Activated naive CD4-positive, alpha-beta T cell treated with anti-CD3 and anti-CD28 coated beads, Interleukin-2, amount 50 U/mL, for 24 hours (primary cell): ENCODE results near the gene ATP6V0E1.
A peak's percentile ranks its signal among the peaks of the same experiment; 100 is the strongest.
"Not testable (repeated sequence)": the region's sequence is repeated elsewhere in the genome, so short reads cannot be mapped to it uniquely, and the experiment has no call there.

ENCODE experiments used
- H3K27ac Mint-ChIP-seq: one replicate; pipeline ENCODE4 v1.8.0; 2021; ENCODE audit warnings: mild to moderate bottlenecking, mixed read lengths
- H3K27me3 Mint-ChIP-seq: one replicate; pipeline ENCODE4 v1.8.0; 2021; ENCODE audit warnings: mixed read lengths
- H3K36me3 Mint-ChIP-seq: one replicate; pipeline ENCODE4 v1.8.0; 2021; ENCODE audit warnings: mixed read lengths
- H3K4me1 Mint-ChIP-seq: one replicate; pipeline ENCODE4 v1.8.0; 2021; ENCODE audit warnings: mixed read lengths
- H3K4me3 Mint-ChIP-seq: one replicate; pipeline ENCODE4 v1.8.0; 2021; ENCODE audit warnings: mild to moderate bottlenecking, mixed read lengths
- H3K9me3 Mint-ChIP-seq: one replicate; pipeline ENCODE4 v1.8.0; 2021; ENCODE audit warnings: mixed read lengths

Gene ATP6V0E1

DNA sequence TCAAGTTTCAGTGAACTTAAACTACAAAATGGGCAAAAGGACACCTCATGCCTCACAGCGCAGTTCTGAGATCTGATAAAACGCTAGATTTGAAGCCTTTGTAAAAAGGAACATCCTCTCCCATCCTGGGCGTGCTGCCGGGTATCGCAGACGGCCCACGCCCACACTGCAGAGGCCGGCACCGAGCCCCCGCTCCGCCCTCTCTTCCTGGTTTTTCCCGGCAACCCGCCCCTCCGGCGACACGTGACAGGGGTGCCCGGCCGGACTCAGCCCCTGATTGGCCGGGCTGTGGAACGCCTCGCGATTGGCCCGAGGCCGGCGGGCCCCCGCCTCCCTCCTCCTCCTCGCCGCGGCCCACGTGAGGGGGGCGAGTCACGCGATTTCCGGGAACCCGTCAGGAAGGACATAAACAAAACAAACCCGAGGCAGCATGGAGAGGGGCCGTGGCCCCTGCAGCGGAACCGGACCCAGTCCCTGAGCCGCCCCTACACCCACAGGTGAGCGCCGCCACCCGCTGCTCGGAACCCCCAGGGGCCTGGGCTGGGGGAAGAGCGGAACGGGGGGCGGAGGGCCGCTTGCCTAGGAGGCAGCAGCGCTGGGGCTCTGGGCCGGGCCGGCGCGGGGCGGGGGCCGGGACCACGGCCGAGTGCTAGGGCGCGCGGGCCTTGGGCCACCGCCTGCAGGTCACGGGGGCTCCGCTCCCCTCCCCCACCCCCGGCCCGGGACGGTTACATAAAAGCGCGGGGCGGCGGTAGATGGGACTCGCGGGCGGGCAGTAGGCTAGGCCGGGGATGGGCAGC lies 72.6 kb downstream of the ATP6V0E1 start, which contains the start of gene CREBRF:
Gene CREBRF, plus strand, starts transcription at position 370 of the 800 bp plus-strand sequence. CDS start 24,424 bp downstream, outside the sequence.
- peaks cover 58% of the 10 kb centered on the region for H3K4me1 Mint-ChIP-seq
- H3K27ac Mint-ChIP-seq = peak within 1 kb of the TSS; percentile 99
- no peaks in the 10 kb centered on the region for H3K36me3 Mint-ChIP-seq
- H3K9me3 Mint-ChIP-seq = no peaks in the 10 kb centered on the region
- no peaks in the 10 kb centered on the region for H3K27me3 Mint-ChIP-seq
- peak within 1 kb of the TSS; percentile 98 for H3K4me3 Mint-ChIP-seq

- H3K4me1 Mint-ChIP-seq = peaks cover 61% of the 10 kb centered on the region
- H3K4me3 Mint-ChIP-seq = peak overlapping the region; percentile 93
- peaks cover 2% of the 10 kb centered on the region for H3K36me3 Mint-ChIP-seq
- no peaks in the 10 kb centered on the region for H3K27me3 Mint-ChIP-seq
- H3K9me3 Mint-ChIP-seq = no peaks in the 10 kb centered on the region
- peak overlapping the region; percentile 96 for H3K27ac Mint-ChIP-seq
Observed at GRCh38 chr5:173056783-173057061, 73.2 kb downstream of the ATP6V0E1 start.

GRCh38 chr5:173057062-173057924 lies 73.7 kb downstream of the ATP6V0E1 start:
- Mint-ChIP-seq H3K4me1 (peaks cover 62% of the 10 kb centered on the region), H3K4me3 (peak overlapping the region; percentile 93), H3K9me3 (no peaks in the 10 kb centered on the region), H3K36me3 (peaks cover 2% of the 10 kb centered on the region), H3K27me3 (no peaks in the 10 kb centered on the region), H3K27ac (peak overlapping the region; percentile 96)

DNA sequence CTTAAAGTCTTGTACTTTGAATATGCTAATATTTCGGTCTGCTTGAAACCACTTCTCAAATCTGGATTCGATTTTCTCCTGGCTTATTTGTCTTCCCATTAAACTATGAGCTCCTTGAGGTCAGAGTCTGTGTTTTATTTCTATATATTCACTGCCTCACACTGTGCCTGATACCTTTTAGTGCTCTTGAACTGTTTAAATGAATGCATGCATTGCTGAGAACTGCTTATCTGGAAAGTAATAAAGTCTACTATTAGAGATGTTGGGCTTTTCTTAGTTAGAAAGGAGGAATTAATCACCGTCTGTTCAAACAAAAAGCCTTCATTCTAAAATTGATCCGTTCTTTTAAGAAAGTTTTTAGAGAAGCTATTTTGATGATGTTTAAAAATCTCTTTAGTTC lies 78.6 kb downstream of the ATP6V0E1 start:
- H3K36me3 Mint-ChIP-seq = peaks cover 3% of the 10 kb centered on the region
- H3K27me3 Mint-ChIP-seq = no peaks in the 10 kb centered on the region
- no peaks in the 10 kb centered on the region for H3K9me3 Mint-ChIP-seq
- no peak overlapping the region for H3K4me3 Mint-ChIP-seq
- H3K27ac Mint-ChIP-seq = peak overlapping the region; percentile 92
- H3K4me1 Mint-ChIP-seq = peaks cover 74% of the 10 kb centered on the region

DNA sequence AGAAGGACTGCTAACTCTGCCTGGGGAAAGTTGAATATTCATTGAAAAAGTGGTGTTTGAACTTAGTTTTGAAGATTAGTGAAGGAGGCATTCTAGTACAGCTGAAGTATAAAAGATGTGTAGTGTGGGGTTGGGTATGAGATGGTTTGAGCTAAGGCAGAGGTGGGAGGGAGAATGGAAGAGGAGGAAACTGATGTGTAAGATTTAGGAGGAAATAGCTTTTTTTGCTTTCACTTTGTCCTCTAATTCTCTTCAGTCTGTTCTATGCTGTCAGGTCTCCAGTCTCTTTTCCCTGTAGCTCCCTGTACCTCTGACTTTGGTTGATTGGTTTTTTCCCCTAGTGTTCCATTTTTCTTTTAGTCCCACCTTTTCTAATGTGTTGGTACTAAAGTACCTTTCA lies 81.6 kb downstream of the ATP6V0E1 start:
- Mint-ChIP-seq H3K4me3 (peak overlapping the region; percentile 72), H3K27ac (peak overlapping the region; percentile 87), H3K9me3 (no peaks in the 10 kb centered on the region), H3K36me3 (peaks cover 3% of the 10 kb centered on the region), H3K4me1 (peaks cover 84% of the 10 kb centered on the region), H3K27me3 (no peaks in the 10 kb centered on the region)

GRCh38 chr5:173069671-173070070 lies 86.1 kb downstream of the ATP6V0E1 start:
- H3K36me3 Mint-ChIP-seq = peaks cover 7% of the 10 kb centered on the region
- peaks cover 75% of the 10 kb centered on the region for H3K4me1 Mint-ChIP-seq
- H3K27ac Mint-ChIP-seq = peak overlapping the region; percentile 85
- H3K27me3 Mint-ChIP-seq = no peaks in the 10 kb centered on the region
- H3K4me3 Mint-ChIP-seq = peak overlapping the region; percentile 70
- H3K9me3 Mint-ChIP-seq = no peaks in the 10 kb centered on the region

- H3K36me3 Mint-ChIP-seq = peaks cover 8% of the 10 kb centered on the region
- no peak overlapping the region for H3K4me3 Mint-ChIP-seq
- no peaks in the 10 kb centered on the region for H3K27me3 Mint-ChIP-seq
- peaks cover 66% of the 10 kb centered on the region for H3K4me1 Mint-ChIP-seq
- peak overlapping the region; percentile 63 for H3K27ac Mint-ChIP-seq
- H3K9me3 Mint-ChIP-seq = no peaks in the 10 kb centered on the region
Observed at GRCh38 chr5:173075137-173075843, 91.7 kb downstream of the ATP6V0E1 start.

GRCh38 chr5:173075970-173076369 lies 92.4 kb downstream of the ATP6V0E1 start:
- no peak overlapping the region for H3K4me3 Mint-ChIP-seq
- H3K36me3 Mint-ChIP-seq = peaks cover 7% of the 10 kb centered on the region
- H3K9me3 Mint-ChIP-seq = no peaks in the 10 kb centered on the region
- H3K4me1 Mint-ChIP-seq = peaks cover 68% of the 10 kb centered on the region
- H3K27me3 Mint-ChIP-seq = no peaks in the 10 kb centered on the region
- no peak overlapping the region for H3K27ac Mint-ChIP-seq

- not testable (repeated sequence) for H3K27me3 Mint-ChIP-seq, H3K9me3 Mint-ChIP-seq, H3K27ac Mint-ChIP-seq, H3K36me3 Mint-ChIP-seq, H3K4me3 Mint-ChIP-seq
- H3K4me1 Mint-ChIP-seq = peaks cover 69% of the 10 kb centered on the region
Observed at GRCh38 chr5:173076471-173076870, 92.9 kb downstream of the ATP6V0E1 start.

DNA sequence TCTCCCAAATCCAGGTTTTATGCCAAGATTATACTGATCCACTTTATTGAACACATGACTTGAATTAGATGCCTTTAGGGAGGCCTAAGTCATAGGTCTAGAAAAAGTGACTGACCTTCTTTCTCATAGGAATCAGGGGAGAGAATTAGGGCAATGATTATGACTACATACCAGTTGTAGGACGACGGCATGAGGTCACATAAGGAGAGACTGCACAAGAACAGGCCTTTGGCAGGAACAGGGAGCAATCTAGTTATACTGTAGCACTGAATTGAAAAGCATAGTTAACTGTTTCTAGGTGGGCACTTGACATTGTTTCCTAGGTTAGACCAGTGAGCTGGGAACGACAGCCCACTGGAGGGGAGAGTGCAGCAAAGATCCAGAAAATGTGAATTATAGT lies 95.3 kb downstream of the ATP6V0E1 start:
- Mint-ChIP-seq H3K27me3 (no peaks in the 10 kb centered on the region), H3K27ac (peak overlapping the region; percentile 36), H3K4me1 (peaks cover 57% of the 10 kb centered on the region), H3K4me3 (no peak overlapping the region), H3K9me3 (no peaks in the 10 kb centered on the region), H3K36me3 (peaks cover 6% of the 10 kb centered on the region)
